OCI-LY3 (cell line): ENCODE measurements around the gene LEMD1.

Experiments used
- H2AFZ ChIP-seq: fragments of 200-600, 300-600 bp; shearing (Covaris generic); 2 replicates; pipeline ENCODE4 v1.6.0; 2014; ENCODE audit warnings: antibody characterized with exemption, low read depth, low read length
- H3K27ac ChIP-seq: fragments of 200-600, 300-600 bp; sonication (generic); 2 replicates; pipeline ENCODE4 v1.5.1; 2014; ENCODE audit warnings: mild to moderate bottlenecking, low read length, moderate library complexity, mixed read lengths
- H3K27me3 ChIP-seq: fragments of 200-600, 300-600 bp; sonication (generic); 2 replicates; pipeline ENCODE4 v1.6.1; 2014; ENCODE audit warnings: low read depth, low read length, mixed read lengths
- H3K36me3 ChIP-seq: fragments of 200-600, 300-600 bp; sonication (generic); replicated peaks from 2 replicates; pipeline ENCODE3; 2014; ENCODE audit warnings: low read depth, low read length, mixed read lengths
- H3K4me1 ChIP-seq: fragments of 300-600, 200-600 bp; sonication (generic); 2 replicates; pipeline ENCODE4 v1.6.1; 2014; ENCODE audit warnings: low read length, mixed read lengths
- H3K4me2 ChIP-seq: fragments of 200-600, 300-600 bp; sonication (generic); 2 replicates; pipeline ENCODE4 v1.6.1; 2014; ENCODE audit warnings: low read length, mixed read lengths
- H3K4me3 ChIP-seq: fragments of 300-600, 200-600 bp; sonication (generic); 2 replicates; pipeline ENCODE4 v1.5.1; 2014; ENCODE audit warnings: antibody characterized with exemption, mild to moderate bottlenecking, low read length, moderate library complexity
- H3K79me2 ChIP-seq: fragments of 300-600, 200-600 bp; shearing (Covaris generic); 2 replicates; pipeline ENCODE4 v1.6.1; 2014; ENCODE audit warnings: mild to moderate bottlenecking, low read length, mixed read lengths
- H3K9ac ChIP-seq: fragments of 300-600, 200-600 bp; shearing (Covaris generic); 2 replicates; pipeline ENCODE4 v1.6.0; 2014; ENCODE audit warnings: mild to moderate bottlenecking, low read length, moderate library complexity
- H3K9me3 ChIP-seq: fragments of 200-600, 300-600 bp; shearing (Covaris generic); 2 replicates; pipeline ENCODE4 v1.6.1; 2014; ENCODE audit warnings: low read length, mixed read lengths; ENCODE audit not compliant: insufficient read depth
- H4K20me1 ChIP-seq: fragments of 200-600, 300-600 bp; sonication (generic); 2 replicates; pipeline ENCODE4 v1.6.1; 2016; ENCODE audit warnings: low read length, mixed read lengths; ENCODE audit not compliant: insufficient read depth
- CTCF ChIP-seq: fragments of 200-600, 300-600 bp; sonication (generic); IDR thresholded peaks from 2 replicates; pipeline ENCODE4 v1.5.1; 2014; ENCODE audit warnings: antibody characterized with exemption, low read length, low read depth
- EZH2phosphoT487 ChIP-seq: fragments of 200-600 bp; shearing (Covaris generic); IDR thresholded peaks from 2 replicates; pipeline ENCODE4 v1.6.1; 2018; ENCODE audit warnings: antibody characterized with exemption, mixed run types, low read depth

LEMD1 gene

GRCh38 chr1:205446828-205447227 lies 25.0 kb upstream of the LEMD1 start:
- TF ChIP-seq EZH2phosphoT487 (no peak), CTCF (no peak)
- no peaks in the 10 kb centered on the region for H3K9me3 ChIP-seq
- no peak overlapping the region for H3K9ac ChIP-seq
- peaks cover 30% of the 10 kb centered on the region for H3K27me3 ChIP-seq
- H3K4me1 ChIP-seq, result no peaks in the 10 kb centered on the region
- H3K4me2 ChIP-seq, result no peak overlapping the region
- no peaks in the 10 kb centered on the region for H3K36me3 ChIP-seq
- no peak overlapping the region for H2AFZ ChIP-seq
- H3K79me2 ChIP-seq, result no peaks in the 10 kb centered on the region
- H3K27ac ChIP-seq, result no peak overlapping the region
- H3K4me3 ChIP-seq, result no peak overlapping the region
- no peaks in the 10 kb centered on the region for H4K20me1 ChIP-seq

- peaks cover 18% of the 10 kb centered on the region for H3K27me3 ChIP-seq
- H3K4me3 ChIP-seq, result no peak overlapping the region
- H3K9ac ChIP-seq, result no peak overlapping the region
- no peaks in the 10 kb centered on the region for H3K9me3 ChIP-seq
- H3K36me3 ChIP-seq, result no peaks in the 10 kb centered on the region
- H3K27ac ChIP-seq, result no peak overlapping the region
- no peak overlapping the region for H3K4me2 ChIP-seq
- no peaks in the 10 kb centered on the region for H4K20me1 ChIP-seq
- H3K4me1 ChIP-seq, result peaks cover 11% of the 10 kb centered on the region
- TF ChIP-seq CTCF, result no peak
- TF ChIP-seq EZH2phosphoT487, result no peak
- H3K79me2 ChIP-seq, result no peaks in the 10 kb centered on the region
- no peak overlapping the region for H2AFZ ChIP-seq
Measured at GRCh38 chr1:205445646-205445935, 23.7 kb upstream of the LEMD1 start.

GRCh38 chr1:205444931-205445645 lies 23.2 kb upstream of the LEMD1 start:
- no peak overlapping the region for H2AFZ ChIP-seq
- peaks cover 16% of the 10 kb centered on the region for H3K4me1 ChIP-seq
- no peak overlapping the region for H3K4me3 ChIP-seq
- H3K36me3 ChIP-seq, result no peaks in the 10 kb centered on the region
- H3K79me2 ChIP-seq, result no peaks in the 10 kb centered on the region
- no peak overlapping the region for H3K27ac ChIP-seq
- no peaks in the 10 kb centered on the region for H4K20me1 ChIP-seq
- H3K9ac ChIP-seq, result no peak overlapping the region
- peaks cover 16% of the 10 kb centered on the region for H3K27me3 ChIP-seq
- no peak overlapping the region for H3K4me2 ChIP-seq
- TF ChIP-seq CTCF (no peak), EZH2phosphoT487 (no peak)
- no peaks in the 10 kb centered on the region for H3K9me3 ChIP-seq

- no peak overlapping the region for H3K4me3 ChIP-seq
- peaks cover 20% of the 10 kb centered on the region for H3K27me3 ChIP-seq
- no peak for TF ChIP-seq EZH2phosphoT487
- no peak for TF ChIP-seq CTCF
- no peaks in the 10 kb centered on the region for H3K79me2 ChIP-seq
- H3K27ac ChIP-seq, result no peak overlapping the region
- H2AFZ ChIP-seq, result no peak overlapping the region
- no peak overlapping the region for H3K9ac ChIP-seq
- H3K36me3 ChIP-seq, result no peaks in the 10 kb centered on the region
- H3K9me3 ChIP-seq, result no peaks in the 10 kb centered on the region
- H3K4me1 ChIP-seq, result peaks cover 18% of the 10 kb centered on the region
- no peaks in the 10 kb centered on the region for H4K20me1 ChIP-seq
- no peak overlapping the region for H3K4me2 ChIP-seq
Measured at GRCh38 chr1:205444300-205444930, 22.6 kb upstream of the LEMD1 start.
